Mucosa of rectum (tissue), 2 donors: ENCODE results near the gene SCFD2.

Experiments
- H3K27ac ChIP-seq, 2 donors: one replicate each; pipeline ENCODE4 v1.7.0; 2013; ENCODE audit warnings: inconsistent platforms in 2 of 2, low read depth in 2 of 2, low read length in 2 of 2
- H3K27me3 ChIP-seq, 2 donors: one replicate each; pipeline ENCODE4 v1.7.0; 2013; ENCODE audit warnings: low read length in 2 of 2; ENCODE audit not compliant: control insufficient read depth in 2 of 2, insufficient read depth in 2 of 2
- H3K36me3 ChIP-seq, 2 donors: one replicate each; pipeline ENCODE4 v1.7.0; 2013; ENCODE audit warnings: low read length in 2 of 2; ENCODE audit not compliant: control insufficient read depth in 2 of 2, insufficient read depth in 2 of 2
- H3K4me1 ChIP-seq, 2 donors: one replicate each; pipeline ENCODE4 v1.7.0; 2013; ENCODE audit warnings: low read length in 2 of 2, mild to moderate bottlenecking in 1 of 2; ENCODE audit not compliant: control insufficient read depth in 2 of 2, insufficient read depth in 2 of 2
- H3K4me3 ChIP-seq, 2 donors: one replicate each; pipeline ENCODE4 v1.7.0; 2013; ENCODE audit warnings: low read length in 2 of 2
- H3K9ac ChIP-seq, 2 donors: one replicate each; pipeline ENCODE4 v1.7.0; 2013; ENCODE audit warnings: low read length in 2 of 2, low read depth in 1 of 2, mild to moderate bottlenecking in 1 of 2
- H3K9me3 ChIP-seq, 2 donors: one replicate each; pipeline ENCODE4 v1.7.0; 2013; ENCODE audit warnings: low read length in 2 of 2; ENCODE audit not compliant: control insufficient read depth in 2 of 2
- donor health status: healthy.
- donor health status: Normal muscosa, but diverticular disease.

The SCFD2 gene

DNA sequence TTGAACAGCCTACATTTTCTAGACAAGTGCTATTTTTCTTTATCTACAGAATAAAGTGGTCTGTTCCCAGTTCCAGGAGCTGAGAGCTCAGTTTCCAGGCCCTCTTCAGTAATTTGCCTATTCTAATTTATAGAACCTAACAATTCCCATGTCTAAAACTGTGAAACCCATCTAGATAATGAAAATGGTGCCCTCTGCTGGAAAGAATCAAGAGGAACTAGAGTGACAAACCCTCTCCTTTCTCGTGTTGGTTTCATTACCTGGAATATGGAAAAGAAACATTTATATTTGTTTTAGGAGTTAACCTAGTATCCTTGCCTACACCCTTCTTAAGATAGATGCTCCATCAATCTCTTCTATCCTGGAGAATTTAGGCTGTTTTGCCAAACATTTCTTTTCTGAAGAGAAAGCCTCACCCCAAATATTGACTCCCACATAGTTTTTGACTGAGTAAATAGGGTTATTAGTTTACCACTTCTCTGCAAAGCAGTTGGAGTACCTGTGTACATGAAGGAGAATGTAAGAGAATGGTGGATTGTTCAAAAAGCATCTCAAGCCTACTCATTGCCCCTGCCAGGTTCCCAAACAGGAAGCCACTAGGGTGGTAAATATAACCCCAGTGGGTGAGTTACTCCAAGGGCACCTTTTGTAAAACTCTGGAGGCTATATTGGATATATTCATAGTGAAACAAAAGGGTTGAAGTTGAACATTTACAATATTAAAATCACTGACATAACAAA lies 382.1 kb downstream of the SCFD2 start:
- H3K4me3 ChIP-seq = no peak overlapping the region
- H3K9ac ChIP-seq = no peak overlapping the region
- no peaks in the 10 kb centered on the region for H3K27me3 ChIP-seq
- H3K9me3 ChIP-seq = no peaks in the 10 kb centered on the region
- peaks cover 0 to 3% of the 10 kb centered on the region in 2 donors for H3K4me1 ChIP-seq
- H3K27ac ChIP-seq = no peak overlapping the region
- peaks cover 0 to 2% of the 10 kb centered on the region in 2 donors for H3K36me3 ChIP-seq

DNA sequence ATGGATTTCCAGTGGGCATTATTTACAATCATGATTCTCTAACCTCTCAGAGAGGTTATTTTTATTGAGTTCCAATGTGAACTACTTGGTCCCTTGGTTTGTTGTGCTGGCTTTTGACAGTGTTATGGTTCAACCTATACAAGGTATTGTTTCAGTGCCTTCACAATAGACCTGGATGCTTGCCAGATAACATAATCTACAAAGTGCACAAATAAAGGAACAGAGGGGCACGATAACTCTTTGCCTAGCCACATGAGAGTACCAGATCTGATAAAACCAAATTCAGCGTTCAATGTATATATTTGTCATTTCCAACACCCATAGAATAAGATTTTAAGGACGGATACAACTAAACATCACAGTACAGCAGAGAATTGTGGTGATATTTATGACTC lies 382.9 kb downstream of the SCFD2 start:
- Histone ChIP-seq H3K27me3 (no peaks in the 10 kb centered on the region), H3K27ac (no peak overlapping the region), H3K9me3 (no peaks in the 10 kb centered on the region), H3K36me3 (peaks cover 0 to 2% of the 10 kb centered on the region in 2 donors), H3K4me3 (no peak overlapping the region), H3K4me1 (peaks cover 0 to 3% of the 10 kb centered on the region in 2 donors), H3K9ac (no peak overlapping the region)

DNA sequence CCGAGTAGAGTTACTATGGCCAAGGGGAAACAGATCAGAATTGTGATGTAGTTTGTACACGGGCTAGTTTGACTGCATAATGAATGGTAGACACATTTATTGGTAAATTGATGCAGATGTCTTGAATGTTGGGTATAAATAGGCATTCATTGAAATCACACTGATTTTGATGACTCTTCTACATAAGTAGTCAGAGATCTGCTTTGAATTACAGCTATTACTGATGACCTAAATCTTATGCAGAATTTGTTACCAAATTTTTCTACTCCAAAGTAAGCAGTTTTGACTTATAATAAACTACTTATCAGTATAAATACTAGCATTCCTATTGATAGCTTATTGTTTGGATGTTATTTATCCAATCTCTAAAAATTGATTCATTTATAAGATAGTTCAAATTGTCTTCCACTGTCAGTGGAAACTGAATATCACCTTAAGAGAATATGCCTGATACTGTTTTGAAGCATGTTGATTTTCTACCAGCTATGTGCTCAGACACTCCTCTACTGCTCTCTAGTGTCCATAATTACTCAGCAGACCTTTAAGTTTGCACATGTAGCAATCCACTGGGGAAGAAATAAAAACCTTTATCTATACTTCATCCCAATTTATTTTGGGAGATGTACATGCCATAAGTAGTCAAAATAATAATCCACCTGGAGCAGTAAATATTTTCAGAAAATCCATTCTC lies 383.5 kb downstream of the SCFD2 start:
- H3K9me3 ChIP-seq = no peaks in the 10 kb centered on the region
- H3K4me3 ChIP-seq = no peak overlapping the region
- H3K9ac ChIP-seq = no peak overlapping the region
- H3K4me1 ChIP-seq = peaks cover 0 to 3% of the 10 kb centered on the region in 2 donors
- H3K27ac ChIP-seq = no peak overlapping the region
- H3K36me3 ChIP-seq = peaks cover 0 to 2% of the 10 kb centered on the region in 2 donors
- H3K27me3 ChIP-seq = no peaks in the 10 kb centered on the region

DNA sequence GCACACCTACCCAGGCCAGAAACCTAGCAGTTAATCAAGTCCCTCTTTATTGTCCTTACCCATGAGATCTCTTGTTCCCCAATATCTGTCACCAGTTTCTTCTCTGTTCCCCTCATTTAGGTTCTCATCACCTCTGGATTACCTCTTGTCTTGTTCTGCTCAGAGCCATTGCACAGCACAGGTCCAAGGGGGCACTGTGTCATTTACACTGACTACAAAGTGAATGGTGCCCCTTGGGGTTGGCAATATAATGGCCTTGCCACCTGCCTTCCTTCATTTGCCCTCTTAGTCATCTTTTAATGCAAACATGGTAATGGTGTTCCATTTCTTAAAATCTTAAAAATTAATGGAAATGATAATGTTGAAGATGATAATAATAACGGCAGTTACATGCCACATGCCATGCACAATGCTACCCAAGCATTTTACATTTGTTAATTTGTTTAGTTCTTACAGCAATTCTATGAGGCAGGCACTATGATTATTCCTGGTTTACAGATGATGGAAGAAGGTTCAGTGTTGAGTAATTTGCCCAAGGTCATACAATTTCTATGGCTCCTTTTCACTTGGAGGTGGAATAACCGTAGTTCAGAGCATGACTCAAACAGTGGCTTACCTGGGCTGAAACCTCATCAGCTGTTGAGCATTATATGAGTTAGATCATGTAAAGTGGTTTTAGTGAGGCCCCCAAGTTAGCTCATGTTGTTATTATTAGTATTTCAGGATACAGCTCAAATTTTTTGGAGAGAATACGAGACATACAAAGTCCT lies 385.9 kb downstream of the SCFD2 start:
- Histone ChIP-seq H3K4me1 (peaks cover 0 to 3% of the 10 kb centered on the region in 2 donors), H3K9ac (no peak overlapping the region), H3K9me3 (no peaks in the 10 kb centered on the region), H3K27me3 (no peaks in the 10 kb centered on the region), H3K36me3 (peaks cover 0 to 2% of the 10 kb centered on the region in 2 donors), H3K4me3 (no peak overlapping the region), H3K27ac (no peak overlapping the region)

DNA sequence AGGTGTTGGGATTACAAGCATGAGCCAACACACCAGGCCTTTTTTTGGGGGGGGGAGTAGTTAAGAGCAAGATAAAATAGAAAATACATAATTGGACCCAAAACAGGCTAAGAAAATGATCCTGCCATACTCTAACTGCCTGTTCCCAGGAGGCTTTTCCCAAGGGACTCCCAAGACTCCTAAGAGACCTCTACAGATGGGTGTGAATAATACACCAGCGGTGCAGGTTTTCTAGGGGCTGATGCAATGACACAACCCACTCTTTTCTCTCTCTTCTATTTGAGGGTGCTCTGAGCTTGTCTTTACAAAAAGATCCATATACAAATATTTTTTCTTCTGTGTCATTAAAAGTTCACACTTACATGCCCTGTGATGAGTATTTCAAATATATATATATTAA lies 386.8 kb downstream of the SCFD2 start:
- H3K4me3 ChIP-seq = no peak overlapping the region
- H3K27me3 ChIP-seq = no peaks in the 10 kb centered on the region
- no peak overlapping the region for H3K27ac ChIP-seq
- H3K9ac ChIP-seq = no peak overlapping the region
- H3K9me3 ChIP-seq = no peaks in the 10 kb centered on the region
- peaks cover 0 to 2% of the 10 kb centered on the region in 2 donors for H3K36me3 ChIP-seq
- peaks cover 0 to 3% of the 10 kb centered on the region in 2 donors for H3K4me1 ChIP-seq

DNA sequence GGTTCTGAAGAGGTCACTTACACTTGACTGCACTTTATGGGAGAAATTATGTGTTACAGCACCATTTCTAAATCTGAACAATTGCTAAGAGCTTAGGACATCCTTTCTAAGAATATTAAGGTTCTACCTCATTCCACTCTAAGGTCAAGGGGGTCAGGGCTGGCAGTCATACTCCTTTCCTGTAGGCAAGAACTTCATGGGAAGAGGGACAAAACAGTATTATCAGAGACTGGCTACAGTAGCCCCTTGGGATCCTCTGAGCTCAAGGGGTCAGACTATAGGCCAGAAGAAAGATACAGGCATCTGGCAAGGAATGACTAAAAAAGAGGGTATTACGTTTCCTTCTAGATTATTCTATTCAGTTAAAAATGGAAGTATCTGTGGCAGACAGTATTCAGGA lies 388.6 kb downstream of the SCFD2 start:
- no peaks in the 10 kb centered on the region for H3K9me3 ChIP-seq
- H3K4me1 ChIP-seq = no peaks in the 10 kb centered on the region
- peaks cover 0 to 2% of the 10 kb centered on the region in 2 donors for H3K36me3 ChIP-seq
- no peak overlapping the region for H3K27ac ChIP-seq
- no peak overlapping the region for H3K9ac ChIP-seq
- H3K4me3 ChIP-seq = no peak overlapping the region
- H3K27me3 ChIP-seq = no peaks in the 10 kb centered on the region

DNA sequence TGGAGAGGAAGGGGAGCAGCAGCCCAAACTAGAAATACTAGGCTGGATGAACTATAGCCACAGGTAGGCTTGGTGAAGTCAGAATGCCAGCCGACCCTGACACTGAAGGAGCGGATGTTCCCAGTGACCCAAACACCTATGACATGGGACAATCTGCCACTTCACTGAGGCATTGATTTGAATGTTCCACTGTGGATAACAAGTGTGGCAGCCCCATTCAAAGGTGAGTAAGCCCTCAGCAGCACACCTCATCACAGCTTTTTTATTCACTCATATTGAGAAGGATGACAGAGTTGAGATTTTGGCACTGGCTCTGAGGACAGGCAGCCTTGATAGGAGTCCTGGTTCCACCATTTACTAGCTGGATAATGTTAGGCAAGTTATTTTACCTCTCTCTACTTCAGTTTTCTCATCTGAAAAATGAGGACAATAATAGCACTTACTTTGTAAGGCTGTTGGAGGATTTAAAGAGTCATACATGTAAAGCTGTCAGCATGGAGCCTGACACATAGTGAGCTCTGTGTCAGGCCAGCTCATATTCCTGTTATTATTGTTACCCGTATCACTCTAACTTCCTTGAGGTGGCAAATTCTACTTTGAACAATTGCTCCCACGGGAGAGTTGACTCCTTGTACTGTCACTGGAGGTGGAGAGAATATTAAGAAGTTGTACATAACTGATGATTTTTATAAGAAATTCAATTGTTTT lies 389.2 kb downstream of the SCFD2 start:
- H3K27me3 ChIP-seq = no peaks in the 10 kb centered on the region
- H3K27ac ChIP-seq = no peak overlapping the region
- H3K9me3 ChIP-seq = no peaks in the 10 kb centered on the region
- H3K4me1 ChIP-seq = no peaks in the 10 kb centered on the region
- H3K4me3 ChIP-seq = no peak overlapping the region
- no peak overlapping the region for H3K9ac ChIP-seq
- peaks cover 0 to 2% of the 10 kb centered on the region in 2 donors for H3K36me3 ChIP-seq

DNA sequence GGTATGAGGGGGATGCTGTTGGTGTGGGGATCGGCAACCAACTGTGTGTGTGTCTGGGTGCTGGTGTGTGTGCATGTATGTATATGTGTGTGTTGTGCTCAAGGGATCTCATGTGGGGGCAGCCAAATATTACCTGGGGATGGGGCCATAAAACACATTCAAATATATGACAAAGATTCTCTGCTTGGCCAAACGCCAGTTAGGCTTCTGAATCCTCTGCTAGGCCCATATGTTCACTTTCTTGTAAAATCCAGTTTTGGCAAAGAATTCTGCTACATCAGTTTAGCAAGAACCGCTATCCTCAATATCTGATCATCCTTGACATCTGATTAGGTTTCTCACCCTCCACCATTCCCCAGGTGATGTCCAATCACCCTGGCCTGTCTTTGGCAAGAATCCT lies 397.2 kb downstream of the SCFD2 start:
- Histone ChIP-seq H3K9ac (no peak overlapping the region), H3K27me3 (no peaks in the 10 kb centered on the region), H3K9me3 (no peaks in the 10 kb centered on the region), H3K4me1 (no peaks in the 10 kb centered on the region), H3K4me3 (no peak overlapping the region), H3K27ac (no peak overlapping the region), H3K36me3 (no peaks in the 10 kb centered on the region)

DNA sequence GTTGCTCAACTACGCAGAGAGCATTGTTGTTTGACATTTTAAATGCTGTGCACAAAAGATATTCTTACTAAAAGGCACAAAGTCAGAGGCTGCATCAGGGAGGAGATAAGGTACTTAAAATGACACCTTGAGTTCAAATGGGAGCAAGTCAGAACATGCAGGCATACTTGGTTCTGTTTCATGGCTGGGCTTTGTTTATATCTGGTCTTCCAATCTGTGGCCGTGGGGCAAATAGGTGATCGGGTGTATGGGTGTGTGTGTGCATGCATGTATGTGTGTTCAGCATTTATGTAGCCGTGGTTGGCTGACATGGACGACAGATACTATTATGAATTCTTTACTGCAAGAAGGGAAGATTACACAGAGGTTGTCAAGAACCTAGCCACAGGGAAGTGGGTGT lies 397.6 kb downstream of the SCFD2 start:
- no peaks in the 10 kb centered on the region for H3K36me3 ChIP-seq
- H3K27me3 ChIP-seq = no peaks in the 10 kb centered on the region
- no peaks in the 10 kb centered on the region for H3K4me1 ChIP-seq
- H3K9ac ChIP-seq = no peak overlapping the region
- no peaks in the 10 kb centered on the region for H3K9me3 ChIP-seq
- H3K4me3 ChIP-seq = no peak overlapping the region
- H3K27ac ChIP-seq = no peak overlapping the region
